Activated T-helper 1 cell treated with anti-CD3 and anti-CD28 coated beads, Interleukin-12 subunit alpha, Interleukin-12 subunit beta, Interleukin-2, Interleukin-4 antibody, amounts not matched to agents 30 ng/mL and 10 ng/mL and 1 ng/mL, durations not matched to agents 14 hours and 24 hours and 36 hours (primary cell): Measurements from ENCODE around the gene ACCS. TPM values are rescaled to one million over a fixed set of nuclear protein-coding genes. Genes with fewer than 3 reads are reported as not detected.

ENCODE experiments used
- DNase-seq: peaks from one replicate; pipeline ENCODE4 v3.0.0; 2021; ENCODE audit warnings: low spot score
- H3K27ac Mint-ChIP-seq: one replicate; pipeline ENCODE4 v1.8.0; 2021; ENCODE audit warnings: mild to moderate bottlenecking, mixed read lengths
- H3K27me3 Mint-ChIP-seq: one replicate; pipeline ENCODE4 v1.8.0; 2022; ENCODE audit warnings: mild to moderate bottlenecking, moderate library complexity, mixed read lengths; ENCODE audit not compliant: insufficient read depth
- H3K36me3 Mint-ChIP-seq: one replicate; pipeline ENCODE4 v1.8.0; 2021; ENCODE audit warnings: low read depth, mixed read lengths
- H3K4me1 Mint-ChIP-seq: one replicate; pipeline ENCODE4 v1.8.0; 2021; ENCODE audit warnings: low read depth, mixed read lengths
- H3K4me3 Mint-ChIP-seq: one replicate; pipeline ENCODE4 v1.8.0; 2021; ENCODE audit warnings: mild to moderate bottlenecking, moderate library complexity, mixed read lengths
- H3K9me3 Mint-ChIP-seq: one replicate; pipeline ENCODE4 v1.8.0; 2021; ENCODE audit warnings: mixed read lengths
- intact Hi-C: fragments of 100-400 bp; cut with micrococcal nuclease; formaldehyde crosslinking; loops from one replicate; pipeline ENCODE4 v1.15.1; 2024
- total RNA-seq: library from RNA; stranded (reverse); gene quantifications from 2 replicates; pipeline ENCODE4 v1.2.3, GENCODE V29; 2022

Gene ACCS
- total RNA-seq, 1 donor from 2014 or later: 18.1 TPM

DNA sequence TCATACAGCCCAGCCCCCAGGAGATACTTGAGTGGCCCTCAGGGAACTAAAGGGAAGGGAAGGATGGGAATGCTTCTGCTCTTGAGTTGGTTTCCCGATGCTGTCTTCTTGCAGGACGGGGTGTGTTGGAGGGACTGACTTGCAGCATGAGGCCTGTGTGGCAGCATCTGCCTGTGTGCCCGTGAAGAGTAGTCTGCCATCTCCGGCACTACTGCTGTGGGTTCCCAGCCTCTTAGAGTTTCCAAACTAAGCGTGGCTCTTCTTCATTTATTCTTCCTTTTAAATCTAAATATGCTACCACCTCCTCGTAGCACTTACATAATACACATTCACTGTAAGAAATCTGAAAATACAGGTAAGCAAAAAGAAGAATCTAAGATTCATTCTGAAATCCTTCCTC is 42.2 kb downstream of the ACCS start:
- H3K27ac Mint-ChIP-seq: no peak overlapping the region
- H3K4me3 Mint-ChIP-seq: no peak overlapping the region
- intact Hi-C loops: no loop called here
- peaks cover 17% of the 10 kb centered on the region for H3K4me1 Mint-ChIP-seq
- DNase-seq: no peak
- no peaks in the 10 kb centered on the region for H3K27me3 Mint-ChIP-seq
- H3K9me3 Mint-ChIP-seq: no peaks in the 10 kb centered on the region
- peaks cover 19% of the 10 kb centered on the region for H3K36me3 Mint-ChIP-seq

DNA sequence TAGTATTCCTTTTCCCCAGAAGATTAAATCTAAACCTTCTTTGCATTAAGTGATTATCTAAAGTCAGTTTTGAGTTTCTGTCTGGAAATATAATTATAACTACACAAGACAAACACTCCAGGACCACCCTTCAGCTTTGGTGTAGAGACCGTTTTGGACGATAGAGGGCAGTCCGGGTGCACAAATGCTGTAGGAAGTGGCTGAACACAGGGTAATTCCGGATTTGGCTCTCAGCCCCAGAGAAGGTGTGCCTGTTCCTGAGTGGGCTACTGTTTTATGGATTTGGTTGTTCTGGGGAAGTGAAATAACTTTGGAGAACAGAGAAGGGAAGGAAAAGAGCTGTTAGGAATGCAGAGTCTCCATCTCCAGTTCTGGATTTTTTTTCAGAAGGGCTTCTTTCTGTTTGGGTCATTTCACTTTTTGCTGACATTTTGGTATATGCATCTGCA is 44.2 kb downstream of the ACCS start:
- no peaks in the 10 kb centered on the region for H3K9me3 Mint-ChIP-seq
- H3K27me3 Mint-ChIP-seq: no peaks in the 10 kb centered on the region
- H3K4me1 Mint-ChIP-seq: peaks cover 19% of the 10 kb centered on the region
- H3K36me3 Mint-ChIP-seq: peaks cover 25% of the 10 kb centered on the region
- peak; percentile 45 for DNase-seq
- H3K27ac Mint-ChIP-seq: no peak overlapping the region
- intact Hi-C loops: loop anchor here (1.0 to 5.0 kb wide), 4 partner anchors 16 to 427 kb away; partner anchors contain the start of gene ALX4
- no peak overlapping the region for H3K4me3 Mint-ChIP-seq

DNA sequence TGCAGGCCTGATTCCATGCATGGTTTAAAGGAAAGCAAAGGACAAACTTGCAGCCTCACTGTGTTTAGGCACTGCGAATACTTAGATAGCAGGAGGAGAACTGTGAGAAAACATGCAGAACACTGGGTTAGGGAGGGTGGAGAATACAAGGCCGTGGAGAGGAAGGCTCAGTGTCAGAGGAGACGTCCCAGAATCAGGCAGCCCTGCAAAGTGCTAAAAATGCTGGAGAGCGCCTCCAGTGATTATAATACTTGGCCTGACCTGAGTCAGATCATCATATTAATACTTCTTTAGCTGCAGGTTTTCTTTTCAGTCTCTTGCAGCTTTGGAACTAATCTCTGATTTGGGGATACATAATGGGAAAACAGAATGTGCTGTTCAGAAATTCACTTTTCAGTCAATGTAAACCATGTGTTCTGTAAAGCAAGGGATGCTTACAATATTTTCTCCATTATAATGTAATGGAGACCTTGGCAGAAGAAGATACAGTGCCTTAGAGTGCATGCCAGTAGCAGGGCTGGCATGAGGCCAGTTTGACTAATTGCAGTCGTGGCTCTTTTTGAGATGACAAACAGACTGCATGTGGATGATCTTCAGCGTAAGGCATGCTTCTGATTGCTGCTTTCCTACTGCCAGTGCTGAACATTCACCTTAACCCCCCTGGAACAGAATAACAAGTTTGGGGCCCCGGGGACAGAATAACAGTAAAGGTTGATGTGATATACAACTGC is 46.2 kb downstream of the ACCS start:
- Mint-ChIP-seq H3K27me3 (no peaks in the 10 kb centered on the region), H3K9me3 (no peaks in the 10 kb centered on the region), H3K27ac (no peak overlapping the region), H3K4me3 (no peak overlapping the region), H3K36me3 (peaks cover 33% of the 10 kb centered on the region), H3K4me1 (peaks cover 19% of the 10 kb centered on the region)
- intact Hi-C loops: loop anchor here (5.0 kb wide), 1 partner anchor 425 kb away; no protein-coding TSS in a partner anchor
- no peak for DNase-seq

DNA sequence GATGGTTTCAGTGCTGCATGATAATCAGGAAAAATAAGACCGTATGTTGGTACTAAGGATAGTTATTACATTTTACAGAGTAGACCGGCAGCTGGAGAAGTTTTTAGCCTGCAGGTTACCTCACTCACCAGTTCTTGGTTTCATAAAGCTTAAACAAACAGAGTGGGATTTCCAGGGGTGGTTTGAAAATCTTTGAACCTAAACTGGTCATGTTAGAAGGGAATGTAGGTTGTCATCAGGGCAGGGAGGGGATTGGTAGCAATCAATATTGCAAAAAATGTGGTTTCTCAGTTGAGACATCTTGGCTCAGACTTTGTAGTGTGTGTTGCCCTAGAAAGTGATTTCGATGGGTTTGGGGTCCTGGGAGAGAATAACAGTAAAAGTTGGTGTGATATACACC is 46.9 kb downstream of the ACCS start:
- DNase-seq: no peak
- intact Hi-C loops: loop anchor here (5.0 kb wide), 1 partner anchor 424 kb away; no protein-coding TSS in a partner anchor
- no peaks in the 10 kb centered on the region for H3K9me3 Mint-ChIP-seq
- H3K27me3 Mint-ChIP-seq: no peaks in the 10 kb centered on the region
- H3K4me3 Mint-ChIP-seq: no peak overlapping the region
- H3K27ac Mint-ChIP-seq: no peak overlapping the region
- peaks cover 19% of the 10 kb centered on the region for H3K4me1 Mint-ChIP-seq
- H3K36me3 Mint-ChIP-seq: peaks cover 37% of the 10 kb centered on the region

DNA sequence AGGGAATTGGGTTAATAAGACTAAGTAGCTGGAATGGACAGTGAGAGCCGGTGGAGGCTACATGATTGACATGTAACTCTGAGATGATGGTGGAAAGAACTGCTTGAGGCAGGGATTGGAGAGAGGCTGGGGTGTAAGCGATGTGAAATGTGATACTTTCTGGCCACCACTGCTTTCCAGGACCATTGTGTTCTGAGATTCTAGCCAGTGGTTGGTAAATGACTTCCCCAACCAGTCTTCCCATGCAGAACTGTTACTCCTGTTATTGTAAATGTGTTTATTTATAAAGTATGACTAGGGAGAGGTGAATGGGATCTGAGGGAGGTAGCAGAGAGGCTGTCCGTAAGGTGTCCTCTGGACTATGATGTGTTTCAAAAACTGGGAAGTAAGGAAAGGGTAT is 47.5 kb downstream of the ACCS start:
- Mint-ChIP-seq H3K4me3 (no peak overlapping the region), H3K9me3 (no peaks in the 10 kb centered on the region), H3K4me1 (peaks cover 19% of the 10 kb centered on the region), H3K27ac (no peak overlapping the region), H3K36me3 (peaks cover 39% of the 10 kb centered on the region), H3K27me3 (no peaks in the 10 kb centered on the region)
- intact Hi-C loops: loop anchor here (5.0 kb wide), 1 partner anchor 424 kb away; no protein-coding TSS in a partner anchor
- DNase-seq: no peak

DNA sequence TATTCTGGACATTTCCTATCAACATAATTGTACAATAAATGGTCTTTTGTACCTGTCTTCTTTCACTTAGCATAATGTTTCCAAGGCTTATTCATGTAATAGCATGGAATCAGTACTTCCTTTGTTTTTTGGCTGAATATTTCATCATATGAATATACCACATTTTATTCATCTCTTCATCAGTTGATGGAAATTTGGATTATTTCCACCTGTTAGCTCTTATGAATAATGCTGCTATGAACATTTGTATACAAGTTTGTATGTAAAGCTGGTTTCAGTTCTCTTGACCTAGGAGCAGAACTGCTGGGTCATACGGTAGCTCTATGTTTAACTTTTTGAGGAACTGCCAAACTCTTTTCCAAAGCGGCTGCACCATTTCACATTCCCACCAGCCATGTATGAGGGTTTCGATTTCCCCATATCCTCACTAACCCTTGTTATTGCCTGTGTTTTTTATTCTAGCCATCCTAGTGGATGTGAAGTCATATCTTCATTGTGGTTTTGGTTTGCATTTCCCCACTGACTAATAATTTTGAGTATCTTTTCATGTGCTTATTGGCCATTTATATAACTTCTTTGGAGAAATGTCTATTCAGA is 50.3 kb downstream of the ACCS start:
- peaks cover 10% of the 10 kb centered on the region for H3K4me1 Mint-ChIP-seq
- H3K27me3 Mint-ChIP-seq: no peaks in the 10 kb centered on the region
- no peak for DNase-seq
- no peak overlapping the region for H3K4me3 Mint-ChIP-seq
- H3K27ac Mint-ChIP-seq: no peak overlapping the region
- peaks cover 31% of the 10 kb centered on the region for H3K36me3 Mint-ChIP-seq
- no peaks in the 10 kb centered on the region for H3K9me3 Mint-ChIP-seq
- intact Hi-C loops: no loop called here

DNA sequence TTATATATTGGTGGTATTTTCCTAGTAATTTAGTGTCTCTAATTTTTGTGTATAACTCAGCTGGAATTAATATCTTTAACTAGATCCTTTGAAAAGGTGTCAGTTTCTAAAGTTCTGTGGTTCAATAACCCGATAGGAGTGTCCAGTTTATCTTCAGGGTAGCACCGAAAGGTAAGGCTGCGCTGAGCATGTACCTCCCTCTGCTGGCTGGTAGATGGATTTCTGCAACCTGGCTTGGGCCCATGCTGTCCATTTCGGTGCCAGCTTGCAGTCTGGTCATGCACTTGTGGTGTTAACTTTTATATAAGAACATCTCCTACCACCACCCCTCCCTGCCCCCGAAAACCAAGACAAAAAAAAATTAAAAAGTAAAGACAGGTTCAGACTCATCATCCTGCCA is 54.1 kb downstream of the ACCS start:
- Mint-ChIP-seq H3K27me3 (no peaks in the 10 kb centered on the region), H3K4me1 (no peaks in the 10 kb centered on the region), H3K9me3 (no peaks in the 10 kb centered on the region), H3K27ac (no peak overlapping the region), H3K4me3 (no peak overlapping the region), H3K36me3 (peaks cover 25% of the 10 kb centered on the region)
- DNase-seq: no peak
- intact Hi-C loops: no loop called here

DNA sequence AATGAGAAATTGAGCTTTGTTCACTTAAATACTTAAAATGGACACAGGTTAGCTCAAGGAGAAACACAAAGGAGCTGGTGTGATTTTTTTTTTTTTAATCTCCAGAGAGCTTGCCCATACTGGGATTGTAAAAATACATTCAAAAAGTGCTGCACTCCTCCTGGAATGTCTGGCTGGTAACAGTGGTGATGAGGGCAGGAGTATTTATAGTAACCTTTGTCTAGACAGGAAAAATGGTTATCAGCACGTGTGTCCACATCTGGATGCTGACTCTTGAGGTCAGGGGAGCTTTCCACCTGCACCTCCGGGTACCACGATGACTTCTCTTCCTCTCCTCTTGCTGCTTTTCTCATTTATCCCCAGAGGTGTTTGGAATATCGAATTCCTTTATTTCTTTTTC is 59.5 kb downstream of the ACCS start:
- Mint-ChIP-seq H3K4me3 (no peak overlapping the region), H3K36me3 (peaks cover 28% of the 10 kb centered on the region), H3K9me3 (no peaks in the 10 kb centered on the region), H3K4me1 (no peaks in the 10 kb centered on the region), H3K27ac (no peak overlapping the region), H3K27me3 (no peaks in the 10 kb centered on the region)
- DNase-seq: no peak
- intact Hi-C loops: no loop called here

DNA sequence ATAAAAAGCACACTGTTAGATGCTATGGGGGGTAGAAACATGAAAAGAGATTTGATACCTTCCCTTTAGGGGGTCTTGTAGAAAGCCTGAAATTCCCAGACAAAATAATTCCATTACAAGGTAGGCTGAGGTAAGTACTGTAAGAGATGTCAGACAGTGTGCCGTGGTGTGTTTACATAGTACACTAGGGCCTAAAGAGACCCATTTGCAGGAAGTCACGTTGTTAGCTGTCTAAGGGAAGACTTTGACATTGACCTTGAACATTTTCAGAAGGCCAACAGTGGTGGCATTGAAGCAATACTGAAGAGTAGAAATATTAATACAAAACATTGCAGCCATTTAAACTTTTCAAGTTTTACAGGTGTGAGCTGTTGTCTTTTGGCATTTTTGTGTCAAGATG is 60.2 kb downstream of the ACCS start:
- intact Hi-C loops: no loop called here
- no peaks in the 10 kb centered on the region for H3K4me1 Mint-ChIP-seq
- no peak overlapping the region for H3K4me3 Mint-ChIP-seq
- no peak for DNase-seq
- no peak overlapping the region for H3K27ac Mint-ChIP-seq
- no peaks in the 10 kb centered on the region for H3K27me3 Mint-ChIP-seq
- H3K36me3 Mint-ChIP-seq: peaks cover 27% of the 10 kb centered on the region
- H3K9me3 Mint-ChIP-seq: no peaks in the 10 kb centered on the region

DNA sequence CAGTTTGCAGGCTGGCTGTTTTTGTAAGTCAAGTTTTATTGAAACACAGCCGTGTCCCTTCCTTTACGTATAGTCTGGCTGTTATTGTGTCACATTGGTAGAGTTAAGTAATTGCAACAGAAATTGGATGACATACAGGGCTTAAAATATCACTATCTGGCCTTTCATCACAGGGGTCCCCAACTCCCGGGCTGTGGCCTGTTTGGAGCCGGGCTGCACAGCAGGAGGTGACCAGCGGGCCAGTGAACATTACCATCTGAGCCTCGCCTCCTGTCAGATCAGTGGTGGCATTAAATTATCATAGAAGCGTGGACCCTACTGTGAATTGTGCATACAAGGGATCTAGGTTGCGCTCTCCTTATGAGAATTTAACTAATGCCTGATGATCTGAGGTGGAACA is 61.1 kb downstream of the ACCS start:
- Mint-ChIP-seq H3K4me1 (no peaks in the 10 kb centered on the region), H3K9me3 (no peaks in the 10 kb centered on the region), H3K27ac (no peak overlapping the region), H3K36me3 (peaks cover 24% of the 10 kb centered on the region), H3K27me3 (no peaks in the 10 kb centered on the region), H3K4me3 (no peak overlapping the region)
- no peak for DNase-seq
- intact Hi-C loops: no loop called here

DNA sequence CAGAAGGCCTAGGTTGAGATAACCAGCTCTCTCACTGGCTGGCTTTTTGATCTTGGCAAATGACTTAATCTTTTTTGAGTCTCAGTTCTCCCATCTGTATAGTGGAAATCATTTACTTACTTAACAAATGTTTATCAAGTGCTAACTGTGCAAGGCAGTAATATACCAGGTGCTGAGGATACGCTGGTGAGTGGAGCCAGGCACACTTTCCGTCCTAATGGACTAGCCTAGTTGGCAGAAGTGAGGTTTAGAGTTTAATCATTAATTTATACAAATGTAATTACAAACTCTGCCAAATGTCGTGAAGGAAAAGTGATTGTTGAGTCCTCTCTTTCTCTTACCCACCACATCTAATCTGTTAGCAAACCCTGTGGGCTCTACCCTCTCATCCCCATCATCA is 62.7 kb downstream of the ACCS start:
- Mint-ChIP-seq H3K4me3 (no peak overlapping the region), H3K36me3 (peaks cover 26% of the 10 kb centered on the region), H3K9me3 (no peaks in the 10 kb centered on the region), H3K4me1 (no peaks in the 10 kb centered on the region), H3K27me3 (no peaks in the 10 kb centered on the region), H3K27ac (no peak overlapping the region)
- intact Hi-C loops: no loop called here
- no peak for DNase-seq

DNA sequence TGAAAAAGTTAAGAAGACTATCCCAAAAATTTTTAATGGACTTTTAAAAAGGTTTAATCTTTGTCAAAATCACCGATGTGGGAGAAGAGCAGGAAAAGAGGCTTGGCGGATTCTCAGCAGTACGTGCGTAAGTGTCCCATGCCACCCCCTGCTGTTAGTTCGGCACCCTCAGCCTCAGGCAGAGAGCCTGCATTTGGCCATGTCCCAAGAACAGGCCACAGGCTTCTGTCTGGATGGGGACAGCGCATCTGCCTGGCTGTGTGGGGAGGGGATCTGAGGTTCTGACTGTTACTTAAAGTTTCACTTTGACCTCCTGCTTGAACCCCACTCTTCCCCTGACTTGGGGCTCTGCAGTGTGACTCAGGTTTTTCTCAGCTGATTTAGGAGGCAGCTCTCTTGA is 64.7 kb downstream of the ACCS start:
- DNase-seq: no peak
- intact Hi-C loops: loop anchor here (10.0 kb wide), 1 partner anchor 154 kb away; no protein-coding TSS in a partner anchor
- H3K36me3 Mint-ChIP-seq: peaks cover 27% of the 10 kb centered on the region
- H3K4me1 Mint-ChIP-seq: no peaks in the 10 kb centered on the region
- no peak overlapping the region for H3K4me3 Mint-ChIP-seq
- no peak overlapping the region for H3K27ac Mint-ChIP-seq
- no peaks in the 10 kb centered on the region for H3K9me3 Mint-ChIP-seq
- no peaks in the 10 kb centered on the region for H3K27me3 Mint-ChIP-seq

DNA sequence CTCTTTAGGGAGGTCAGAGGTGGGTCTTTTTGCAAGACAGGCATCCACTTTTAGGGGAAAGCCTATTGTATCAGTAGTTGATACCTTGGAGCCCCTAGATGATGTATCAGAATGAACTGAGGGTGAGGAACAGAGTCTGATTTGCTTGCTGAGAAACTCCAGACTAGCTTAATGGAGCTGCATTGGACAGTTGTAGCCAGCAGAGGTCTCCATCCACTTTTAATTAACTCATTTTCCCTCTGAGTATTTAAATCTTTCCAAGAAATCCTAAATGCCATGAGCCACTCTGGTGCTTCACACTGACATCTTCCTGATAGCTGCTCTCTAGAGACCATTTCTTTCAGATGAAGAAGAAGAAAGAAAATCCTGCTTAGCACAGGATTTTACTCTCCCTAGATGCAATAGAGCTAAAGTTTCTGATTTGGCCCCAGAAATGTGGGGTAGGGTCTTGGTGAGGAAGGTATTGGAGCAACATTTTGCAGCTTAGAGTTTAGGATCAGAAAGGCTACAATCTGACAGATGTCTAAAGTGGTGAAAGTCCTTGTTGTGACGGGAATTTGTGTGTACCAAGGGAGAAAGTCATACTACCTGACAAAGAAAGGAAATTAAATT is 67.4 kb downstream of the ACCS start:
- no peak for DNase-seq
- Mint-ChIP-seq H3K9me3 (no peaks in the 10 kb centered on the region), H3K27me3 (no peaks in the 10 kb centered on the region), H3K27ac (no peak overlapping the region), H3K36me3 (peaks cover 14% of the 10 kb centered on the region), H3K4me3 (no peak overlapping the region), H3K4me1 (no peaks in the 10 kb centered on the region)
- intact Hi-C loops: loop anchor here (1.0 to 10.0 kb wide), 2 partner anchors 151 to 405 kb away; no protein-coding TSS in a partner anchor
